RWPE2 (cell line): ENCODE results near the gene CALY.
A peak's percentile ranks its signal among the peaks of the same experiment; 100 is the strongest.

ENCODE experiments used
- ATAC-seq: fragments of 200-7000 bp; cut with Tn5 transposase; 3 replicates; pipeline ENCODE4 v1.9.1; 2021; ENCODE audit warnings: low read depth
- DNase-seq: peaks from one replicate; pipeline ENCODE4 v3.0.0-alpha.2; 2020; ENCODE audit warnings: low spot score
- H3K27ac ChIP-seq: fragments of 450-650 bp; 2 replicates; pipeline ENCODE4 v1.5.1; 2017; ENCODE audit warnings: mild to moderate bottlenecking; ENCODE audit not compliant: poor library complexity, severe bottlenecking
- H3K27me3 ChIP-seq: fragments of 250-450 bp; sonication (Bioruptor Pico); 2 replicates; pipeline ENCODE4 v1.5.1; 2021; ENCODE audit warnings: mild to moderate bottlenecking, moderate library complexity; ENCODE audit not compliant: insufficient read depth, poor library complexity, severe bottlenecking
- H3K36me3 ChIP-seq: fragments of 250-450 bp; sonication (Bioruptor Pico); 2 replicates; pipeline ENCODE4 v1.5.1; 2020; ENCODE audit warnings: low read depth, mild to moderate bottlenecking, moderate library complexity
- H3K4me1 ChIP-seq: fragments of 250-450 bp; sonication (Bioruptor Pico); 2 replicates; pipeline ENCODE4 v1.5.1; 2021; ENCODE audit warnings: mild to moderate bottlenecking, moderate library complexity; ENCODE audit not compliant: insufficient read depth, poor library complexity, severe bottlenecking
- H3K4me3 ChIP-seq: fragments of 250-450 bp; sonication (Bioruptor Pico); 2 replicates; pipeline ENCODE4 v1.5.1; 2021; ENCODE audit warnings: mild to moderate bottlenecking, moderate library complexity; ENCODE audit not compliant: severe bottlenecking
- H3K9me3 ChIP-seq: fragments of 250-450 bp; sonication (Bioruptor Pico); 2 replicates; pipeline ENCODE4 v1.5.1; 2021; ENCODE audit warnings: mild to moderate bottlenecking, moderate library complexity; ENCODE audit not compliant: severe bottlenecking
- TF ChIP-seq, protein P1 (sequence below): fragments of 450-650 bp; IDR thresholded peaks from one replicate; pipeline ENCODE4 v1.5.1; 2017; ENCODE audit warnings: mild to moderate bottlenecking, moderate library complexity; ENCODE audit not compliant: poor library complexity, severe bottlenecking

CALY gene

GRCh38 chr10:133350950-133351329 lies 14.2 kb upstream of the CALY start:
- H3K27me3 ChIP-seq: no peaks in the 10 kb centered on the region
- TF ChIP-seq, protein P1, sequence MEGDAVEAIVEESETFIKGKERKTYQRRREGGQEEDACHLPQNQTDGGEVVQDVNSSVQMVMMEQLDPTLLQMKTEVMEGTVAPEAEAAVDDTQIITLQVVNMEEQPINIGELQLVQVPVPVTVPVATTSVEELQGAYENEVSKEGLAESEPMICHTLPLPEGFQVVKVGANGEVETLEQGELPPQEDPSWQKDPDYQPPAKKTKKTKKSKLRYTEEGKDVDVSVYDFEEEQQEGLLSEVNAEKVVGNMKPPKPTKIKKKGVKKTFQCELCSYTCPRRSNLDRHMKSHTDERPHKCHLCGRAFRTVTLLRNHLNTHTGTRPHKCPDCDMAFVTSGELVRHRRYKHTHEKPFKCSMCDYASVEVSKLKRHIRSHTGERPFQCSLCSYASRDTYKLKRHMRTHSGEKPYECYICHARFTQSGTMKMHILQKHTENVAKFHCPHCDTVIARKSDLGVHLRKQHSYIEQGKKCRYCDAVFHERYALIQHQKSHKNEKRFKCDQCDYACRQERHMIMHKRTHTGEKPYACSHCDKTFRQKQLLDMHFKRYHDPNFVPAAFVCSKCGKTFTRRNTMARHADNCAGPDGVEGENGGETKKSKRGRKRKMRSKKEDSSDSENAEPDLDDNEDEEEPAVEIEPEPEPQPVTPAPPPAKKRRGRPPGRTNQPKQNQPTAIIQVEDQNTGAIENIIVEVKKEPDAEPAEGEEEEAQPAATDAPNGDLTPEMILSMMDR: no peak
- H3K36me3 ChIP-seq: peaks cover 4% of the 10 kb centered on the region; the same call in 1 of the 2 replicates
- no peak overlapping the region for H3K27ac ChIP-seq
- ATAC-seq: peak; percentile 16; the same call in 2 of the 3 replicates
- no peak for DNase-seq
- no peaks in the 10 kb centered on the region for H3K4me1 ChIP-seq
- H3K9me3 ChIP-seq: no peaks in the 10 kb centered on the region
- no peak overlapping the region for H3K4me3 ChIP-seq

DNA sequence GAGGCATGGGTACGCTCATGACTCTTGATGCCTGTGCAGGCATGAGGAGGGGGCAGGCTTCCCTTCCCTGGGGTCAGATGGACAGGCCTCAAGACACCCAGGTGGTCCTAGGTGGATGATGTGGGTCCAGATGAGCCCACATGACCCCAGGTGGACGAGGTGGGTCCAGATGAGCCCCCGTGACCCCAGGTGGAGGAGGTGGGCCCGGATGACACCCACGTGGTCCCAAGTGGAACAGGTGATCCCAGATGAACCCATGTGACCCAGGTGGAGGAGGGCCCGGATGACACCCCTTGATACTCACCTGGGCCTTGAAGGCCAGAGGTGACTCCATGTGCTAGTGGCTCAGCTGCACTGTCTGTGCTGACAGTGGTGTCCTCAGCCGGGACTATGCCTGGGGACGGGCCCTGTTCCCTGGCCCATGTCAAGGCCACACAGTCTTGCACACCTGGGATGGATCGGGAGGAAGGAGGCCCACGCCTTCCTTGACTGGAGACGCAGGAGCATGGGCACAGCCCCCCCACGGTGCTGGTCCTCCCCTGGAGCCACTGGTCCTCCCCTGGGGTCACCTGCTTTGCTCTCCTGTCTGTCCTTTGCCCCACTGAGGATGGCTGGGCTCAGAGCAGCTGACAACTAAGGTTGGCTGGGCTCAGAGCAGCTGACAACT lies 13.7 kb upstream of the CALY start:
- no peak overlapping the region for H3K4me3 ChIP-seq
- DNase-seq (no peak), ATAC-seq (peak; percentile 11; the same call in 2 of the 3 replicates)
- 0 out of 2 replicates have a peak, but pooled peaks cover 2% of the 10 kb centered on the region for H3K36me3 ChIP-seq
- TF ChIP-seq, protein P1: no peak
- no peaks in the 10 kb centered on the region for H3K4me1 ChIP-seq
- no peaks in the 10 kb centered on the region for H3K9me3 ChIP-seq
- H3K27me3 ChIP-seq: no peaks in the 10 kb centered on the region
- no peak overlapping the region for H3K27ac ChIP-seq

- H3K36me3 ChIP-seq: no peaks in the 10 kb centered on the region
Observed at GRCh38 chr10:133349577-133350011, 12.9 kb upstream of the CALY start.

DNA sequence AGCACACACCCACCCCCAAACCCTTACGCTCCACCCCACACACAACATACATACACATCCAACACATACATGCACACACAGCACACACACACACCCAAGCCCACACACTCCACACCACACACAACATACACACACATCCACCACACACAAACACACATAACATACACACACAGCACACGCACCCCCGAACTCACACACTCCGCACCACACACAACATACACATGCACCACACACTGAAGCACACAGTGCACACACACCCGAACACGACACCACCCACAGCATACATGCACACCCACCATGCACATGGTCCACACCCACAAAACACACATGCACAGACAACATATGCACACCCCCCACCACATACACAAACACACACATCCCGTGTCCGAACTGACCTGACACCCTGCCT lies 12.5 kb upstream of the CALY start:
- ATAC-seq (no peak), DNase-seq (no peak)
- TF ChIP-seq, protein P1: no peak
- no peaks in the 10 kb centered on the region for H3K9me3 ChIP-seq
- H3K4me1 ChIP-seq: no peaks in the 10 kb centered on the region
- H3K4me3 ChIP-seq: no peak overlapping the region
- H3K36me3 ChIP-seq: no peaks in the 10 kb centered on the region
- no peaks in the 10 kb centered on the region for H3K27me3 ChIP-seq
- H3K27ac ChIP-seq: no peak overlapping the region

More at GRCh38 chr10:133349577-133350011, 12.9 kb upstream of the CALY start:
- Histone ChIP-seq H3K27me3 (no peaks in the 10 kb centered on the region), H3K27ac (no peak overlapping the region), H3K4me1 (no peaks in the 10 kb centered on the region), H3K9me3 (no peaks in the 10 kb centered on the region), H3K4me3 (no peak overlapping the region)
- ATAC-seq (peak; percentile 1; the same call in 2 of the 3 replicates), DNase-seq (no peak)
- TF ChIP-seq, protein P1: no peak
